Thyroid gland (tissue), 4 donors: Measurements from ENCODE around the gene CAPZB. TPM values are rescaled to one million over a fixed set of nuclear protein-coding genes. Genes with fewer than 3 reads are reported as not detected.

Experiments used
- DNase-seq, 2 donors: peaks; one replicate each; pipeline ENCODE4 v3.0.0-alpha.2; 2019
- H3K27ac ChIP-seq, 3 donors: fragments of 200-600 bp; sonication (generic); 1 replicate in 2 of 3; 2 replicates in 1 of 3; pipeline ENCODE4 v1.5.1; 2016 to 2019; ENCODE audit warnings: mild to moderate bottlenecking in 1 of 3, moderate library complexity in 1 of 3
- H3K27me3 ChIP-seq: fragments of 200-600 bp; sonication (generic); one replicate; pipeline ENCODE4 v1.5.1; 2019
- H3K36me3 ChIP-seq, 2 donors: fragments of 200-600 bp; sonication (generic); one replicate each; pipeline ENCODE4 v1.5.1; 2016 to 2019
- H3K4me1 ChIP-seq, 2 donors: fragments of 200-600 bp; sonication (generic); one replicate each; pipeline ENCODE4 v1.5.1; 2017 to 2019
- H3K4me3 ChIP-seq, 3 donors: fragments of 200-600 bp; sonication (generic); replicated peaks in 1 of 3; 1 replicate in 2 of 3; 2 replicates in 1 of 3; pipeline ENCODE4 v1.5.1; 2016; ENCODE audit warnings: mild to moderate bottlenecking in 1 of 3
- H3K9me3 ChIP-seq: fragments of 200-600 bp; sonication (generic); one replicate; pipeline ENCODE4 v1.5.1; 2017
- CTCF ChIP-seq, 6 experiments: fragments of 200-600 bp in 3 of 6; fragments of 450-650 bp in 3 of 6; sonication (generic) in 3 of 6; IDR thresholded peaks; one replicate each; pipeline ENCODE4 v1.5.1; 2016 to 2019; ENCODE audit warnings: antibody characterized with exemption in 6 of 6, mild to moderate bottlenecking in 2 of 6, inconsistent platforms in 1 of 6, moderate library complexity in 1 of 6
- POLR2A ChIP-seq, 2 donors: fragments of 450-650 bp; IDR thresholded peaks; one replicate each; pipeline ENCODE4 v1.6.1; 2017; ENCODE audit warnings: antibody characterized with exemption in 2 of 2, mild to moderate bottlenecking in 2 of 2, moderate library complexity in 1 of 2
- WGBS, 2 donors: methylation state at CpG; one replicate each; pipeline ENCODE4 v1.1.5; 2017; 5-methylcytosine and 5-hydroxymethylcytosine counted together
- intact Hi-C: fragments of 100-400 bp; cut with DNase I; formaldehyde crosslinking; loops from one replicate; pipeline ENCODE4 v1.15.1; 2023
- total RNA-seq, 4 donors: library from RNA; depleted of rRNA; stranded (reverse); fragments of >200 nt; gene quantifications; one replicate each; pipeline ENCODE4 v1.2.3, GENCODE V29; 2016

Gene CAPZB
- total RNA-seq, 4 donors from 2014 or later, result 75.4 to 116 (median 93.1) TPM

DNA sequence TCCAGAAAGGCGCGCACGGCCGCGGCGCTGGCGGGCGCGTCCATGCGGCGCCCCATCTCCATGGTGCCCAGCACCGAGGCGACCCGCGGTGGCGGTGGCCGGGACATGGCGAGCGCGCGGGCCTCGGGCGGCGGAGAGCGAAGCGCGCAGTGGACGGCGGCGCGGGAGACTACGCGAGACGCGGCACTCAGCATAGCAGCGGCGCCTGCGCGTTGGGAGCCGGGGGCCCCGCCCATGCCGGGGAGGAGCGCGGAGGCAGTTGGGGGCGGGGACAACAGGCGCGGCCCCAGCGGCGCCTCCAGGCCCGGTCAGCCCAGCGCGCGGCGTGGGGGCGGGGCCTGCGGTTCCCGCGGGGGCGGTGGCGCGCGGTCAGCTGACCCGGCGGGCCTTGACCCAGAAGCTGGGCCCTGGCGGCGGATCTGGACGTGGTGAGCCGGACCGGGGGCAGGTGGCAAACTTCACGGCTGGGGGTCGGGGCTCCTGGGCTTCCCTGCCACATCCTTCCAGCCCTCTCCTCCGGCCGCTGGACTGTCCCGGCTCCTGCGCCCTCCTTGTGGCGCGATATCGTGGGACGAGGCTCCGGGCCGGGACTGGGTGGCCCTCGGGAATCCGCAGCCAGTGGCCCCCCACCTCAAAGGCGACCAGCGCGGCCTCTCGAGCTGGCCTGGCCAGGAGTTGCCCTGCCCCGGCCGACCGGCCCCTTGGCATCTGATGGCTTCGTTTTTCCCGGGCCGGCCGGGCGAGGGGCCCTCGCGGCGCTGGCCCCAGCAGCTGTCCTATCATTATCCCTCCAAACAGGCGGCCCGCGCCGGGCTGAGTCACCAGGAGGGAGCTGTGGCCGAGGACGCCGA lies 173.2 kb downstream of the CAPZB start, which contains the start of the genes AKR7A2 and SLC66A1:
Gene AKR7A2 (minus strand): TSS at position 214 of the 851 bp plus-strand sequence. CDS start 20 bp downstream, at position 194.
Gene SLC66A1 (plus strand): TSS at position 396 of the 851 bp plus-strand sequence. CDS start 5,352 bp downstream, outside the sequence.
- peak; percentile 93 for DNase-seq
- Histone ChIP-seq H3K4me1 (peaks cover 9 to 20% of the 10 kb centered on the region in 2 donors), H3K27ac (peak within 1 kb of the TSS; percentile 22 to 84 (median 75)), H3K36me3 (peaks cover 12 to 13% of the 10 kb centered on the region in 2 donors), H3K27me3 (no peaks in the 10 kb centered on the region), H3K9me3 (no peaks in the 10 kb centered on the region), H3K4me3 (peak within 1 kb of the TSS; percentile 64 to 90 (median 87))
- TF ChIP-seq POLR2A (IDR thresholded peaks at IDR 0.05) (peak; percentile 48 to 93), CTCF (IDR thresholded peaks at IDR 0.05) (peak in 1 of 6 experiments; percentile 44)
- 0% methylated on average over 1 to 37 of the region's 105 CpGs for WGBS, 2 donors
- intact Hi-C loops, result no loop called here

- WGBS, 2 donors, result 1 to 2% methylated on average over 9 to 13 of the region's 29 CpGs
- H3K27ac ChIP-seq, result peak overlapping the region in 1 of 3 donors; percentile 47
- peaks cover 9 to 20% of the 10 kb centered on the region in 2 donors for H3K4me1 ChIP-seq
- H3K9me3 ChIP-seq, result no peaks in the 10 kb centered on the region
- no peaks in the 10 kb centered on the region for H3K27me3 ChIP-seq
- H3K36me3 ChIP-seq, result peaks cover 13 to 14% of the 10 kb centered on the region in 2 donors
- intact Hi-C loops, result no loop called here
- peak overlapping the region; percentile 64 to 90 (median 87) for H3K4me3 ChIP-seq
- no peak for TF ChIP-seq CTCF (IDR thresholded peaks at IDR 0.05)
- TF ChIP-seq POLR2A (IDR thresholded peaks at IDR 0.05), result no peak
- DNase-seq, result no peak
These were observed 173.8 kb downstream of the CAPZB start for GRCh38 chr1:19311503-19311930.

DNA sequence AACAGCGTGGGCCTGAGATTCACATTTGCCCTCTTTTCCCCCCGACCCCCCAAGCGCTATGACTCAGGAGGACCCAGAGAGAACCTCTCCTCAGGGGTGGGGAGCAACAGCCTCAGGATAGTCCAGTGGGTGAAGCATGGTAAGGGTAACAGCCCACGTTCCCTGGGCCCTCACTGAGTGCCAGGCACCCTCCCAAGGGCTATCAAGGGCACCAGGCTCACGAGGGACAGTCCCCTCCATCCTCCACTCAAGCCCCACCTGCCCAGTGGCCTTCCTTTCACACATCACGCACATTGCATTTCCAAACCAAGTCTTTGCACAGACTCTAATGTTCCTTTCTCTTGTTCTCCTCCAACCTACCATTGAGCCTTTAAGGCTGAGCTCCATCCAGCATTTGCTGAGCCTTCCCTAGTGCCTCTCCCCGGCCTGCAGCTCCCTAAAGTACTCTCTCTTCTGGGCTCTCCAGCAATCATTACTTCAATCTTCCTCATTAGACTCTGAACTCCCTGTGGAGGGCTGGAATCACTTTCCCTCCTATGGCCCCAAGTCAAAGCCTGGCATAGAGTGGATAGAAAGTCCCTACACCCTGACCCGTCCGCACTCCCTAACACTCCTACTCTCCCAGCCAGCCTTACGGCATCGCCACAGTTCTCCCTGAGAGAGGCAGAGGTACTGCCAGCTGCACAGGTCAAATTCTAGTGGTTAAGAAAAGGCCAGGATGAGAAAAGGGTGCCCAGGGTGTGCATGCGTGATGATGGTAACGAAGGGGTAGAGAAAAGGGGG lies 174.4 kb downstream of the CAPZB start:
- H3K27ac ChIP-seq, result no peak overlapping the region
- TF ChIP-seq POLR2A (IDR thresholded peaks at IDR 0.05) (no peak), CTCF (IDR thresholded peaks at IDR 0.05) (no peak)
- 43 to 44% methylated on average over 12 to 13 of the region's 13 CpGs for WGBS, 2 donors
- H3K36me3 ChIP-seq, result peaks cover 14 to 17% of the 10 kb centered on the region in 2 donors
- H3K9me3 ChIP-seq, result no peaks in the 10 kb centered on the region
- DNase-seq, result peak in 1 of 2 donors; percentile 14
- H3K4me3 ChIP-seq, result peak overlapping the region in 2 of 3 donors; percentile 87 to 90
- intact Hi-C loops, result no loop called here
- H3K27me3 ChIP-seq, result no peaks in the 10 kb centered on the region
- H3K4me1 ChIP-seq, result peaks cover 9 to 20% of the 10 kb centered on the region in 2 donors

GRCh38 chr1:19310061-19310460 lies 175.3 kb downstream of the CAPZB start:
- no peak overlapping the region for H3K27ac ChIP-seq
- no peak overlapping the region for H3K4me3 ChIP-seq
- no peak for DNase-seq
- peaks cover 9 to 20% of the 10 kb centered on the region in 2 donors for H3K4me1 ChIP-seq
- no peaks in the 10 kb centered on the region for H3K9me3 ChIP-seq
- peaks cover 17 to 22% of the 10 kb centered on the region in 2 donors for H3K36me3 ChIP-seq
- intact Hi-C loops, result no loop called here
- H3K27me3 ChIP-seq, result no peaks in the 10 kb centered on the region
- WGBS, 2 donors, result 91 to 95% methylated on average over 7 of the region's 7 CpGs
- no peak for TF ChIP-seq POLR2A (IDR thresholded peaks at IDR 0.05)
- TF ChIP-seq CTCF (IDR thresholded peaks at IDR 0.05), result no peak
